ENCODE results near the gene OR2B3.

OR2B3 gene

GRCh38 chr6:29099190-29099589, 12.1 kb upstream of the OR2B3 start, which contains the start of gene OR2J1:
Gene OR2J1, plus strand, starts transcription at chr6:29099490. Its CDS starts 1,453 bp downstream, at chr6:29100943.
- no peak for TF ChIP-seq CTCF (IDR thresholded peaks at IDR 0.05; ENCODE audit: low read length, missing control alignments)
- no peak within 1 kb of the TSS for H3K4me3 ChIP-seq (replicated peaks; ENCODE audit: low read depth, low read length)
- DNase-seq (ENCODE audit: low read depth) = no peak

- H3K4me3 ChIP-seq (replicated peaks; ENCODE audit: low read depth, low read length) = no peak overlapping the region
- no peak for DNase-seq (ENCODE audit: low read depth)
- TF ChIP-seq CTCF (IDR thresholded peaks at IDR 0.05; ENCODE audit: low read length, missing control alignments) = no peak
Observed at GRCh38 chr6:29097803-29098202, 10.7 kb upstream of the OR2B3 start.

- no peak for DNase-seq (ENCODE audit: low read depth)
Observed at GRCh38 chr6:29092957-29093356, 5.8 kb upstream of the OR2B3 start.

GRCh38 chr6:29082457-29082856, 4.7 kb downstream of the OR2B3 start:
- no peak for DNase-seq (ENCODE audit: low read depth)
- no peak overlapping the region for H3K4me3 ChIP-seq (replicated peaks; ENCODE audit: low read depth, low read length)
- TF ChIP-seq CTCF (IDR thresholded peaks at IDR 0.05; ENCODE audit: low read length, missing control alignments) = no peak

More at GRCh38 chr6:29092957-29093356, 5.8 kb upstream of the OR2B3 start:
- no peak overlapping the region for H3K4me3 ChIP-seq (replicated peaks; ENCODE audit: low read depth, low read length)
- TF ChIP-seq CTCF (IDR thresholded peaks at IDR 0.05; ENCODE audit: low read length, missing control alignments) = no peak

GRCh38 chr6:29081312-29081711, 5.8 kb downstream of the OR2B3 start:
- no peak overlapping the region for H3K4me3 ChIP-seq (replicated peaks; ENCODE audit: low read depth, low read length)
- DNase-seq (ENCODE audit: low read depth) = no peak
- no peak for TF ChIP-seq CTCF (IDR thresholded peaks at IDR 0.05; ENCODE audit: low read length, missing control alignments)

GRCh38 chr6:29079203-29079602, 7.9 kb downstream of the OR2B3 start:
- no peak for TF ChIP-seq CTCF (IDR thresholded peaks at IDR 0.05; ENCODE audit: low read length, missing control alignments)
- no peak overlapping the region for H3K4me3 ChIP-seq (replicated peaks; ENCODE audit: low read depth, low read length)
- no peak for DNase-seq (ENCODE audit: low read depth)
